ENCODE data around the gene AIP. TPM values are rescaled to one million over a fixed set of nuclear protein-coding genes. Genes with fewer than 3 reads are reported as not detected.

The AIP gene
- total RNA-seq, 1 donor = 38.4 TPM

GRCh38 chr11:67491276-67492068 is 8.6 kb downstream of the AIP start:
- no peak for DNase-seq (ENCODE audit: low read depth)
- TF ChIP-seq CTCF (IDR thresholded peaks at IDR 0.05; ENCODE audit: insufficient read depth, low read length) = no peak
- H3K4me3 ChIP-seq (ENCODE audit: low read depth, low read length) = no peak overlapping the region

GRCh38 chr11:67492069-67492727 is 9.4 kb downstream of the AIP start:
- no peak for TF ChIP-seq CTCF (IDR thresholded peaks at IDR 0.05; ENCODE audit: insufficient read depth, low read length)
- no peak for DNase-seq (ENCODE audit: low read depth)
- H3K4me3 ChIP-seq (ENCODE audit: low read depth, low read length) = no peak overlapping the region

GRCh38 chr11:67492801-67493547 is 10.1 kb downstream of the AIP start:
- TF ChIP-seq CTCF (IDR thresholded peaks at IDR 0.05; ENCODE audit: insufficient read depth, low read length) = no peak
- H3K4me3 ChIP-seq (ENCODE audit: low read depth, low read length) = no peak overlapping the region
- DNase-seq (ENCODE audit: low read depth) = no peak

- no peak for TF ChIP-seq CTCF (IDR thresholded peaks at IDR 0.05; ENCODE audit: insufficient read depth, low read length)
- no peak for DNase-seq (ENCODE audit: low read depth)
- no peak overlapping the region for H3K4me3 ChIP-seq (ENCODE audit: low read depth, low read length)
Observed at GRCh38 chr11:67493548-67494370, 10.9 kb downstream of the AIP start.

- H3K4me3 ChIP-seq (ENCODE audit: low read depth, low read length) = no peak overlapping the region
- DNase-seq (ENCODE audit: low read depth) = no peak
- TF ChIP-seq CTCF (IDR thresholded peaks at IDR 0.05; ENCODE audit: insufficient read depth, low read length) = no peak
Observed at GRCh38 chr11:67494371-67495233, 11.8 kb downstream of the AIP start.

All from fibroblast of the aortic adventitia (primary cell).